GM10248 (cell line): ENCODE results near the gene PIGC.
A peak's percentile ranks its signal among the peaks of the same experiment; 100 is the strongest.

Source experiments
- CTCF ChIA-PET: fragments of 300-600 bp; sonication (Branson Sonifier 250); formaldehyde crosslinking; extraction: SDS; loops from one replicate; lab custom pipeline; 2021; ENCODE audit warnings: antibody characterized with exemption; lab: Yijun Ruan, JAX
- POLR2A ChIA-PET: fragments of 350-650 bp; sonication (Branson Sonifier 250); formaldehyde crosslinking; extraction: SDS; loops from one replicate; lab custom pipeline; 2020; ENCODE audit warnings: antibody characterized with exemption; lab: Yijun Ruan, JAX
- DNase-seq: peaks from one replicate; pipeline ENCODE4 v3.0.0; 2012; ENCODE audit errors: extremely low spot score
- CTCF ChIP-seq: IDR thresholded peaks from 2 replicates; pipeline ENCODE4 v1.5.1; 2012; ENCODE audit warnings: mild to moderate bottlenecking, low read depth; ENCODE audit errors: extremely low read depth, missing control alignments, control extremely low read depth

PIGC gene

GRCh38 chr1:172453153-172453545 lies 9.3 kb upstream of the PIGC start:
- ChIA-PET POLR2A (no interaction called here), CTCF (interaction anchor here (0.6 to 5.1 kb wide), 3 partner anchors 9 to 266 kb away, joined by 3 to 45 read pairs (median 3); no protein-coding TSS in a partner anchor)
- no peak for DNase-seq
- TF ChIP-seq CTCF = no peak

GRCh38 chr1:172452536-172453152 lies 8.8 kb upstream of the PIGC start:
- no peak for TF ChIP-seq CTCF
- ChIA-PET CTCF (interaction anchor here (0.6 to 5.1 kb wide), 3 partner anchors 8 to 266 kb away, joined by 3 to 45 read pairs (median 3); no protein-coding TSS in a partner anchor), POLR2A (no interaction called here)
- no peak for DNase-seq

DNA sequence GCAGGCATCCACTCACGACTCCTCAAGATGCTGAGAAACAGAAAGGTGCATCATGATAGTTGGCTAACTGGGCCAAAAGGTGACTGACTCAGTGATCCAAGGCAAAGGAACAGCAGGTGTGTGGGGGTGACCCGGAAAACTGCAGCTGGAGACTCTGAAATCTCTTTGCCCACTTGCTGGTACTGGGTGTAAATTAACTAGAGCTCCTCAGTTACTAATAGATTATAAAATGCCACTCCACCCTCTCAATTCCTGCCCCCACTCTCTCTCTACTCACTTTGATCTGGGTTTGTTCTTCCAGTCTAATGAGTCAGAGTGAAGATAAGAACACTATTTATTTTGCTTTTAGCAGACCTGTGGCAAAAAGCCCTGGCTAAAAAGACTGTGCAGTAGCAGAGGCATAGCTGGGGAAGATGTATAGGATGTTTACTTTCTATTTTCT lies 7.2 kb upstream of the PIGC start:
- CTCF ChIA-PET = interaction anchor here (0.9 to 5.1 kb wide), 9 partner anchors 8 to 448 kb away, joined by 3 to 45 read pairs (median 4); no protein-coding TSS in a partner anchor
- POLR2A ChIA-PET = no interaction called here
- TF ChIP-seq CTCF = no peak
- no peak for DNase-seq

DNA sequence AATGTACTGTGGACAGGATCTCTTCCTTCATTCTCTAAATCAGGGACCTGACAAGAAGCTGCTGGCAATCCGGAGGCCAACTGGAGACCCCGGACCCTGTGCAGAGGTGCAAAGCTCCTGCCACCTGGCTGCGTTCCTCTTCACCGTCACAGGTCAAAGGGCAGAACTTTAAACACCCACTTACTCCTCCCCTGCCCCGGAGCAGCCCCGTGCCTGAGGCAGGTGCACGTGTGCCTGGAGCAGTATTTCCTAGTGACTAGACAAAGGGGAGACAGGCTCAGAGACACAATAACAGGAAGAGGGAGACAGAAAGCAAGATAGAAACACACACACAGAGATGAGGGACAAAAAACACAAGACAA lies 6.6 kb upstream of the PIGC start:
- CTCF ChIA-PET = interaction anchor here (1.0 to 5.1 kb wide), 10 partner anchors 9 to 448 kb away, joined by 3 to 45 read pairs (median 4); no protein-coding TSS in a partner anchor
- POLR2A ChIA-PET = no interaction called here
- TF ChIP-seq CTCF = no peak
- DNase-seq = no peak

DNA sequence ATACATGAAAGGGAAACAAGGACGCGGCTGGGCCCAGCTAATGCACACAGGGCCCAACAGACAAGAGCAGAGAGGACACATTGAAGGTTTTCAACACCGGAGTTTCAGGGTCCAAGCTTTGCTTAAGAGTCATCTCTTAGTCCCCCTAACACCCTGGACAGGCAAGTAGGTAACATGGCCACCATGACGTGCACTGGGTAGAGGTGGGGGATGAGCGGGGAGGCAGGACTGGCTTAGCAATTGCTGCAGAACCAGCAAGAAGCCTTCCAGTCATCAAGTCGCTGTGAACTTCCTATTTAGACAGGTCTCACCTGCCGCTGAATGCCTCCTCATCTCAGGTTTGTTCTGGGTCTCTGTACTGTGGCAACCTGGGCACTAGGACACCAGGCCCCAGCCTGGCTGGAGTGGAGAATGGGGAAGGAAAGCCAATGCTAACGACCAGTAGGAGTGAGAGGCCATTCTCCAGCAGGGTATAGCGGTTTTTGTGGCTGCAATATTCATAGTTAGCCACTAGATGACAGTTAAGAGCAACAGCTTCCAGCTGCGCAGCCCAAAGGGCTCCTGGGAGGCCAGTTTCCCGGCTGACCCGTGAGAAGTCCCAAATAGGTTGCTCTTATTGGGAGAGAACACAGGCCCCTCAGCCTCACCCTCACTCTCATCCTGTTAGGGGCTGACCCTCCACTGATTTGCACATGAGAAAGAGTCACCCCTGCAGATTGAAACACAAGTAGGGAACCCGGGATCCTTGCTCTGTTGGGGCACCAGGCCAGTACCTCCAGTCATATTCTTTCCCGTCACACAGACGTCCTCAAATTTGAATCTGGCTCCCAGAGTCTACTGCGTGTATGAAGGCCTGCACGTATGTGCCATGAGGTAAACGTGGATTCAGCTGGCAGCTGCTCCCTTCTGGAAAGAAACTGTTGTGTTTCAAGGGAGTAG lies 6.0 kb upstream of the PIGC start:
- ChIA-PET CTCF (interaction anchor here (0.7 to 5.1 kb wide), 9 partner anchors 10 to 447 kb away, joined by 3 to 45 read pairs (median 4); no protein-coding TSS in a partner anchor), POLR2A (no interaction called here)
- peak; percentile 86 for TF ChIP-seq CTCF

DNA sequence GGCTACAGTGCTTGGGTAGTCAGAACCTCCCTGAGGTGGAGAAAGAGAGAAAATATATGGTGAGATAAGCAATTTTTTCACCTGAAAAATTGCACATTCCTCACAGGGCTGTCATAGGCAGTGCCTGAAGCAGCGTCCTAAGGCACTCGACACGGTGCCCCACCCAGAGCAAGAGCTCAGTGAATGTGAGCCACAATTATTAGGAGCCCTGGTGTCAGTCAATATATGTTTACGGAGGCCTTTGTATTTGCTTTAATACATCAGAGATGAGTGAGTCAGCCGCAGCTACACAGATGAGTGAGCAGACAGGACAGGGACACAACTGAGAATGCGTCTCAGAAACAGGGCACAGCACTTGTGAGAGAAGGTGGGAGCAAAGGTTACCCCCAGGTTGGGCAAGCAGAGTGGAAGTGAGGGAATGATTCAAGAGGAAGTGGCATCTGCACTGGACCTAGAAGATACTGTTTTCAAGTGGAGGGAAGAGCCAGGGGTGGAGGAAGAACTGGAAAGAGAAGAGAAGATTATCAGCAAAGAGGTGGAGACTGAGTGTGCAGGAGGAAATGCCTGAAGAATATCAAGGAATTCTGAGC lies 5.2 kb upstream of the PIGC start:
- POLR2A ChIA-PET = no interaction called here
- no peak for TF ChIP-seq CTCF

More for the DNA sequence above, 6.0 kb upstream of the PIGC start:
- DNase-seq = peak; percentile 74

More for the DNA sequence above, 5.2 kb upstream of the PIGC start:
- DNase-seq = no peak
- CTCF ChIA-PET = interaction anchor here (0.7 to 5.1 kb wide), 6 partner anchors 17 to 446 kb away, joined by 3 to 45 read pairs (median 4); no protein-coding TSS in a partner anchor
